Pancreas (tissue), 10 donors: Measurements from ENCODE around the gene HSPA5. TPM values are rescaled to one million over a fixed set of nuclear protein-coding genes. Genes with fewer than 3 reads are reported as not detected.
"Not testable (repeated sequence)": the region's sequence is repeated elsewhere in the genome, so short reads cannot be mapped to it uniquely, and the experiment has no call there.

Experiments used
- ATAC-seq, 4 donors: fragments of 200-7000 bp; cut with Tn5 transposase; one replicate each; pipeline versions ENCODE4 v1.8.0 to v1.9.1; 2020; ENCODE audit warnings: mild to moderate bottlenecking in 4 of 4, moderate library complexity in 4 of 4
- DNase-seq, 6 donors: peaks; one replicate each; pipeline ENCODE4 v3.0.0-alpha.2; 2020
- FAIRE-seq: peaks from 2 replicates; lab custom pipeline; 2012; peaks lifted over from hg19 to GRCh38; lab: Jason Lieb, UNC
- H3K27ac ChIP-seq, 4 donors: fragments of 200-600 bp; sonication (generic); 1 replicate in 3 of 4; 2 replicates in 1 of 4; pipeline versions ENCODE4 v1.5.0 to v1.8.0; 2020
- H3K27me3 ChIP-seq, 4 donors: fragments of 200-600 bp; one replicate each; pipeline ENCODE4 v1.8.0; 2021
- H3K36me3 ChIP-seq, 3 donors: fragments of 200-600 bp; sonication (generic) in 1 of 3; one replicate each; pipeline versions ENCODE4 v1.5.0 to v1.8.0; 2020 to 2021
- H3K4me1 ChIP-seq, 3 donors: fragments of 200-600 bp; one replicate each; pipeline ENCODE4 v1.8.0; 2021
- H3K4me3 ChIP-seq, 4 donors: fragments of 200-600 bp; sonication (generic) in 2 of 4; one replicate each; pipeline versions ENCODE4 v1.5.0 to v1.8.0; 2020 to 2021
- H3K9me3 ChIP-seq, 4 donors: fragments of 200-600 bp; one replicate each; pipeline ENCODE4 v1.8.0; 2021
- WGBS, 2 donors: extraction: QIAGEN DNeasy Blood & Tissue Kit; methylation state at CpG; one replicate each; pipeline ENCODE4 v1.1.7; 2013; 5-methylcytosine and 5-hydroxymethylcytosine counted together
- intact Hi-C, 3 donors: fragments of 100-400 bp; cut with DNase I; formaldehyde crosslinking; loops; one replicate each; pipeline versions ENCODE4 v1.11.1 to v1.14.2; 2022
- polyA plus RNA-seq, 2 donors: library from polyadenylated mRNA; stranded (reverse); fragments of 200-250 nt; gene quantifications; one replicate each; pipeline ENCODE4 v1.2.3, GENCODE V29; 2013
- total RNA-seq, 6 donors: library from RNA; stranded (reverse); fragmentation: NEBNext Ultra II Directional in 4 of 6; extraction: Animal tissue kit (Norgen Biotek cat#: 25700) in 4 of 6; gene quantifications; one replicate each; pipeline versions ENCODE4 v1.2.1 to v1.2.4, GENCODE V29; 2021 to 2023
- TF ChIP-seq, protein P1 (sequence below), 4 donors: fragments of 200-600 bp; sonication (generic) in 3 of 4; IDR thresholded peaks; one replicate each; pipeline versions ENCODE4 v1.5.0 to v1.8.0; 2021; ENCODE audit warnings: antibody characterized with exemption in 4 of 4
- donor health status: healthy with polysubstance abuse.
- donor health status: DM: no; HTN: no; CAD: no; lungs with moderate emphysema.
- donor health status: DM: no; HTN: no; CAD: no.
- donor health status: control.
- donor health status: control.
- donor health status: Bipolar disorder and iron deficiency.
- donor health status: DM: yes; HTN: yes; CAD: no.
- donor health status: DM: no; HTN: no; CAD: no.
- donor health status: DM: no; HTN: no; CAD: no.
- donor health status: DM: yes; HTN: yes; CAD: no.

The HSPA5 gene
- total RNA-seq (100 to 1,000 TPM; 111 to 248 (median 179) TPM), polyA plus RNA-seq (100 to 1,000 TPM in 1 of 2 donors, 10 to 100 TPM in 1; 50.2 to 158 TPM)

DNA sequence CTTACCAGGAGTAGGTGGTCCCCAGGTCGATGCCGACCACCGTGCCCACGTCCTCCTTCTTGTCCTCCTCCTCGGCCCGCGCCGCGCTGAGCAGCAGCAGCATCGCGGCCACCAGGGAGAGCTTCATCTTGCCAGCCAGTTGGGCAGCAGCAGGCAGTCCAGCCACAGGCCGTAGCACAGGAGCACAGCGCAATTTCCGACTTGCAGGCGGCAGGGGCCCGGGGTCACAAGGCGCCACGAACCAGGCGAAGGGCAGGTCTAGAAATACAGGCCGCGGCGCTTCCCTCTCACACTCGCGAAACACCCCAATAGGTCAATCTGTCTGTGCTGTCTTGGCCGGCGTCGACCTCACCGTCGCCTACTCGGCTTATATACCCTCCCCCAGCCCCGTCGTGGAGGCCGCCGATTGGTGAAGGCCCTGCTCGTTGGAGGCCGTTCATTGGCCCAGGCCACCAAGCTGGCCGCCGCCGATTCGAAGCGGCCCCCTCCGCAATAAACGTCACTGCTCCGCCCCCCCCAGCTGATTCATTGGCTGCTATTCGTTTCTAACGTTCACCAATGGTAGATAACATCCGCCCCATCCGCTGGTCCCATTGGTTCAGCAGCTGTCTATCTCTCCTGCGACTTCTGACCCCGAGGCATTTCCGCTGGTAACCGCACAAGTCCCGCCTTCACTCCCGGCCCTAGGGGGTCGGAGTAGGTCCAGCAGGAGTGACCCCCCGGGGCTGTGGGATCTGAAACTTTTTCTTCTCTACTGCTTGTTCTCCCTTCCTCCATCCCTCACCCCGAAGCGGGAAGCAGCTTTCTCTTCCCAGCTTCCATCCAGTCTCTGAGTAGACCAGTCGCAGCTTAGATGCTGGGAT is at the start of gene HSPA5:
Gene HSPA5 (minus strand): TSS at position 344 of the 863 bp plus-strand sequence. CDS start 217 bp downstream, at position 127.
- peak; percentile 98 to 100 (median 100) for DNase-seq
- ATAC-seq = peak; percentile 91 to 96 (median 92)
- Histone ChIP-seq H3K27ac (peak within 1 kb of the TSS; percentile 89 to 96 (median 91)), H3K27me3 (no peaks in the 10 kb centered on the region), H3K4me3 (peak within 1 kb of the TSS; percentile 85 to 99 (median 90)), H3K36me3 (peaks cover 0 to 35% (median 22%) of the 10 kb centered on the region in 3 donors), H3K4me1 (peaks cover 0 to 28% (median 7%) of the 10 kb centered on the region in 3 donors), H3K9me3 (no peaks in the 10 kb centered on the region)
- 1% methylated on average over 54 to 59 of the region's 59 CpGs for WGBS, 2 donors
- peak; percentile 81 for FAIRE-seq
- TF ChIP-seq, protein P1, sequence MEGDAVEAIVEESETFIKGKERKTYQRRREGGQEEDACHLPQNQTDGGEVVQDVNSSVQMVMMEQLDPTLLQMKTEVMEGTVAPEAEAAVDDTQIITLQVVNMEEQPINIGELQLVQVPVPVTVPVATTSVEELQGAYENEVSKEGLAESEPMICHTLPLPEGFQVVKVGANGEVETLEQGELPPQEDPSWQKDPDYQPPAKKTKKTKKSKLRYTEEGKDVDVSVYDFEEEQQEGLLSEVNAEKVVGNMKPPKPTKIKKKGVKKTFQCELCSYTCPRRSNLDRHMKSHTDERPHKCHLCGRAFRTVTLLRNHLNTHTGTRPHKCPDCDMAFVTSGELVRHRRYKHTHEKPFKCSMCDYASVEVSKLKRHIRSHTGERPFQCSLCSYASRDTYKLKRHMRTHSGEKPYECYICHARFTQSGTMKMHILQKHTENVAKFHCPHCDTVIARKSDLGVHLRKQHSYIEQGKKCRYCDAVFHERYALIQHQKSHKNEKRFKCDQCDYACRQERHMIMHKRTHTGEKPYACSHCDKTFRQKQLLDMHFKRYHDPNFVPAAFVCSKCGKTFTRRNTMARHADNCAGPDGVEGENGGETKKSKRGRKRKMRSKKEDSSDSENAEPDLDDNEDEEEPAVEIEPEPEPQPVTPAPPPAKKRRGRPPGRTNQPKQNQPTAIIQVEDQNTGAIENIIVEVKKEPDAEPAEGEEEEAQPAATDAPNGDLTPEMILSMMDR (IDR thresholded peaks at IDR 0.05) = no peak
- intact Hi-C loops = no loop called here

DNA sequence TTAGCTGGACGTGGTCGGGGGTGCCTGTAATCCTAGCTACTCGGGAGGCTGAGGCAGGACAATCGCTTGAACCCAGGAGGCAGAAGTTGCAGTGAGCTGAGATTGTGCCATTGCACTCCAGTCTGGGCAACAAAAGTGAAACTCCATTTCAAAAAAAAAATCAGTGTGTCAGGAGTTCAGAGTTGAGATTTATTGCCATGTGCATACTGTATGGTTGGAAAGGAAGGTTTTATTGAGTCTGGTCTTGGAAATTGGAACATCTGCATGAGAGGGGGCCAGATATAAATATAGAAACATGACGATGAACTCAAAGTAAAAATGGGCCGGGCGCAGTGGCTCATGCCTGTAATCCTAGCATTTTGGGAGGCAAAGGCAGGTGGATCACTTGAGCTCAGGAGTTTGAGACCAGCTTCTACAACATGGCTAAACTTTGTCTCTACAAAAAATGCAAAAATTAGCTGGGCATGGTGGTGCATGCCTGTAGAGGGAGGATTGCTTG is 45.8 kb upstream of the HSPA5 start:
- H3K27ac ChIP-seq, intact Hi-C loops, H3K36me3 ChIP-seq, ATAC-seq, FAIRE-seq, H3K4me3 ChIP-seq, H3K9me3 ChIP-seq, DNase-seq, H3K27me3 ChIP-seq: not testable (repeated sequence)
- WGBS, 2 donors = 95 to 99% methylated on average over 7 of the region's 7 CpGs
- peaks cover 0 to 10% (median 7%) of the 10 kb centered on the region in 3 donors for H3K4me1 ChIP-seq

DNA sequence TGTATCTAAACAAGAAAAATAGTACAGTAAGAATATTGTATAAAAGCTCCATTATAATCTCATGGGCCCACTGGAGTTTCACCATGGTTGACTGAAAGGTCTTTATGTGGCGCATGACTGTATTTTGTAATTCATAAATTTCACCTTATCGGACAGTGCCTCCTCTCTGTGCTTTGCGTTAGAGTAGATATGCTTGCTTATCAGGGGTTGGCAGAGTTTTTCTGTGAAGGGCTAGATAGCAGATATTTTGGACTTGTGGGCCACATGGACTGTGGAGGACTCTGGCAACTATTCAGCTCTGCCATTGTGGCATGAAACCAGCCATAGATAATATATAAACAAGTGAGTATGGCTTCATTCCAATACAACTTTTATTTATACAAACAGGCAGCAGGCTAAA is 43.7 kb upstream of the HSPA5 start:
- WGBS, 2 donors = 38 to 43% methylated on average over 3 of the region's 3 CpGs
- Histone ChIP-seq H3K9me3 (no peaks in the 10 kb centered on the region), H3K27ac (no peak overlapping the region), H3K4me1 (peaks cover 0 to 13% (median 7%) of the 10 kb centered on the region in 3 donors), H3K27me3 (no peaks in the 10 kb centered on the region), H3K36me3 (no peaks in the 10 kb centered on the region), H3K4me3 (no peak overlapping the region)
- FAIRE-seq = no peak
- TF ChIP-seq, protein P1 (IDR thresholded peaks at IDR 0.05) = no peak
- DNase-seq = no peak
- intact Hi-C loops = no loop called here
- ATAC-seq = peak in 2 of 4 donors; percentile 24 to 46

DNA sequence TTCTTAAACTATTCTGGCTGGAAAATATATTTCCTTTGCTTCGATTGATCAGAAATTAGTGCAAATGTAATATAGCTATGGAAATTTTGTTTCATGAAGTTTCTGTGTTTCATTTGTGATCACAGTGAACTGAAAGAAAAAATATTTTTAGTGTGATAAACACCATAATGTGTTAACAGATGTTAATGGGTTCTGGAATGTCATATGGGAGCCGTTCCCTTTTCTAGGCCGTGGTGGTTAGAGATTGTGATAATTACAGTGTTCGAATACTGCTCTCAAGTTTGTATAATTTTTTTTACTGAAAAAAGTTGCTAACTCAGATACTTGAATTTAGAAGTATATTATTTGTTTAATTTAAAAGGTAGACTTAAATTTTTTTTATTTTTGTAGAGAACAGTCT is 39.8 kb upstream of the HSPA5 start:
- ATAC-seq (no peak), DNase-seq (no peak), FAIRE-seq (no peak)
- intact Hi-C loops = no loop called here
- Histone ChIP-seq H3K27me3 (no peaks in the 10 kb centered on the region), H3K9me3 (no peaks in the 10 kb centered on the region), H3K36me3 (no peaks in the 10 kb centered on the region), H3K4me3 (no peak overlapping the region), H3K4me1 (peaks cover 0 to 19% (median 7%) of the 10 kb centered on the region in 3 donors), H3K27ac (no peak overlapping the region)
- TF ChIP-seq, protein P1 (IDR thresholded peaks at IDR 0.05) = no peak
- 77 to 89% methylated on average over 4 of the region's 4 CpGs for WGBS, 2 donors

DNA sequence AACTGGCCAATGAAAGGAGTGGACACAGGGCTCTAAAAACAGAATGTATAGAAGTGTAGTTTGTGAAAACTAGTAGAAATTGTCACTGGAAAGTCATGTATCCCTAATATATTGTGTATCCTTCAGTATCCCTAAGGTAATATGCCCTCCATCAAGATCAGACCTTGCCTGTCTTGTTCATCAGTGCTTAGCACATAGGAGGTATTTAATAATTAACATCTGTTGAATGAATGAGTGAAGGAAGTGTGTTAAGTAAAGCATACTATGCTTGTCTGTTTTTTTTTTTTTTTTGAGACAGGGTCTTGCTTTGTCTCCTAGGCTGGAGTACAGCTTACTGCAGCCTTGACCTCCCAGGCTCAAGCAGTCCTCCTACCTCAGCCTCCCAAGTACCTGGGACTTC is 36.3 kb upstream of the HSPA5 start:
- Histone ChIP-seq H3K9me3 (no peaks in the 10 kb centered on the region), H3K36me3 (no peaks in the 10 kb centered on the region), H3K27ac (no peak overlapping the region), H3K4me3 (no peak overlapping the region), H3K4me1 (peaks cover 0 to 18% (median 8%) of the 10 kb centered on the region in 3 donors), H3K27me3 (no peaks in the 10 kb centered on the region)
- no peak for DNase-seq
- no peak for FAIRE-seq
- TF ChIP-seq, protein P1 (IDR thresholded peaks at IDR 0.05) = no peak
- no peak for ATAC-seq
- intact Hi-C loops = no loop called here
